Activated B cell treated with CpG ODN at 0.5 μM for 24 hours (primary cell): ENCODE results near the gene DMRT3. TPM values are rescaled to one million over a fixed set of nuclear protein-coding genes. Genes with fewer than 3 reads are reported as not detected.

ENCODE experiments used
- ATAC-seq: fragments of 200-7000 bp; cut with Tn5 transposase; one replicate; pipeline ENCODE4 v1.10.0; 2021; ENCODE audit warnings: low read depth, mild to moderate bottlenecking, moderate library complexity
- CTCF ChIA-PET: fragments of 350-600 bp; sonication (Branson Sonifier 250); formaldehyde crosslinking; loops from one replicate; lab custom pipeline; 2021; ENCODE audit warnings: antibody characterized with exemption; lab: Charles Lee
- POLR2A ChIA-PET: fragments of 350-600 bp; sonication (Branson Sonifier 250); formaldehyde crosslinking; loops from one replicate; lab custom pipeline; 2021; ENCODE audit warnings: antibody characterized with exemption; lab: Charles Lee
- DNase-seq: peaks from one replicate; pipeline ENCODE4 v3.0.0; 2022
- H3K27ac Mint-ChIP-seq: one replicate; pipeline ENCODE4 v1.8.0; 2020; ENCODE audit warnings: mixed read lengths
- H3K27me3 Mint-ChIP-seq: one replicate; pipeline ENCODE4 v1.8.0; 2021; ENCODE audit warnings: mixed read lengths
- H3K36me3 Mint-ChIP-seq: one replicate; pipeline ENCODE4 v1.8.0; 2021; ENCODE audit warnings: low read depth, mixed read lengths
- H3K4me1 Mint-ChIP-seq: one replicate; pipeline ENCODE4 v1.8.0; 2021; ENCODE audit warnings: mixed read lengths
- H3K4me3 Mint-ChIP-seq: one replicate; pipeline ENCODE4 v1.8.0; 2020; ENCODE audit warnings: mild to moderate bottlenecking, mixed read lengths
- H3K9me3 Mint-ChIP-seq: one replicate; pipeline ENCODE4 v1.8.0; 2020; ENCODE audit warnings: mixed read lengths
- intact Hi-C: fragments of 100-400 bp; cut with micrococcal nuclease; formaldehyde crosslinking; loops from one replicate; pipeline ENCODE4 v1.15.1; 2024
- total RNA-seq: library from RNA; stranded (reverse); gene quantifications from 2 replicates; pipeline ENCODE4 v1.2.3, GENCODE V29; 2022
- TF ChIP-seq, protein P1 (sequence below): fragments of 200-600 bp; IDR thresholded peaks from one replicate; pipeline ENCODE4 v1.8.0; 2022; ENCODE audit warnings: antibody characterized with exemption, mild to moderate bottlenecking

The DMRT3 gene
- total RNA-seq, 1 donor from 2014 or later, result not detected

DNA sequence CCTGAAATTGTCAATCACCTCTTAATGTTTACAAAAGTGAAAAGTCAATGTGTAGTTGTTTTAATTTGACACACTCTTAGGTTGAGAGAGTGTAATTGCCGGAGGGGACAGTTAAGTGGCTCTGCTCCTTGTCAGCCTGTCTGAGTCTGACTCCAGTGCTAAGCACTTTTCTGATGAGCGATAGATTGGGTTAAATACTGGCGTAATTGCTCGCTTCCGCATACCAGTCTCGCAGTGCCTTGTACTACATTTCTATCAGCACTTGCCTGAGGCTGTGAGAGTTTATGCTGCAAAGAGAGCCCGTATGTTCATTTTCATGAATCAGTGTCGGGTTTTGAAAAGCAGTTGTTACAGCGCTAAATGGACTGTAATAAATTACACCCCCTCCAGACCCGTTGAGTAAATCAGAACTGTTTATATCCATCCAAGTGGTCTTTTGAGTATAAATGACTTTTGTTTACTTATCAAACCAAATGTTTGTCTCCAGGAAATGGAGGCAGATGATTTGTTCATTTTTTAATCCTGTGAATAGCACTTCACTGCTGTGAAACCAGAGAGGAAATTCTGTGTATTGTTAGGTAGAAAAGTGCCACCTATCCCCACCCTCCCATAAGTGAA lies 41.0 kb upstream of the DMRT3 start:
- Mint-ChIP-seq H3K36me3 (no peaks in the 10 kb centered on the region), H3K27ac (no peak overlapping the region), H3K4me1 (no peaks in the 10 kb centered on the region), H3K27me3 (peaks cover 29% of the 10 kb centered on the region), H3K4me3 (no peak overlapping the region), H3K9me3 (peaks cover 9% of the 10 kb centered on the region)
- DNase-seq (no peak), ATAC-seq (no peak)
- intact Hi-C loops, result no loop called here
- CTCF ChIA-PET, result no interaction called here
- TF ChIP-seq, protein P1, sequence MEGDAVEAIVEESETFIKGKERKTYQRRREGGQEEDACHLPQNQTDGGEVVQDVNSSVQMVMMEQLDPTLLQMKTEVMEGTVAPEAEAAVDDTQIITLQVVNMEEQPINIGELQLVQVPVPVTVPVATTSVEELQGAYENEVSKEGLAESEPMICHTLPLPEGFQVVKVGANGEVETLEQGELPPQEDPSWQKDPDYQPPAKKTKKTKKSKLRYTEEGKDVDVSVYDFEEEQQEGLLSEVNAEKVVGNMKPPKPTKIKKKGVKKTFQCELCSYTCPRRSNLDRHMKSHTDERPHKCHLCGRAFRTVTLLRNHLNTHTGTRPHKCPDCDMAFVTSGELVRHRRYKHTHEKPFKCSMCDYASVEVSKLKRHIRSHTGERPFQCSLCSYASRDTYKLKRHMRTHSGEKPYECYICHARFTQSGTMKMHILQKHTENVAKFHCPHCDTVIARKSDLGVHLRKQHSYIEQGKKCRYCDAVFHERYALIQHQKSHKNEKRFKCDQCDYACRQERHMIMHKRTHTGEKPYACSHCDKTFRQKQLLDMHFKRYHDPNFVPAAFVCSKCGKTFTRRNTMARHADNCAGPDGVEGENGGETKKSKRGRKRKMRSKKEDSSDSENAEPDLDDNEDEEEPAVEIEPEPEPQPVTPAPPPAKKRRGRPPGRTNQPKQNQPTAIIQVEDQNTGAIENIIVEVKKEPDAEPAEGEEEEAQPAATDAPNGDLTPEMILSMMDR, result no peak
- POLR2A ChIA-PET, result no interaction called here

DNA sequence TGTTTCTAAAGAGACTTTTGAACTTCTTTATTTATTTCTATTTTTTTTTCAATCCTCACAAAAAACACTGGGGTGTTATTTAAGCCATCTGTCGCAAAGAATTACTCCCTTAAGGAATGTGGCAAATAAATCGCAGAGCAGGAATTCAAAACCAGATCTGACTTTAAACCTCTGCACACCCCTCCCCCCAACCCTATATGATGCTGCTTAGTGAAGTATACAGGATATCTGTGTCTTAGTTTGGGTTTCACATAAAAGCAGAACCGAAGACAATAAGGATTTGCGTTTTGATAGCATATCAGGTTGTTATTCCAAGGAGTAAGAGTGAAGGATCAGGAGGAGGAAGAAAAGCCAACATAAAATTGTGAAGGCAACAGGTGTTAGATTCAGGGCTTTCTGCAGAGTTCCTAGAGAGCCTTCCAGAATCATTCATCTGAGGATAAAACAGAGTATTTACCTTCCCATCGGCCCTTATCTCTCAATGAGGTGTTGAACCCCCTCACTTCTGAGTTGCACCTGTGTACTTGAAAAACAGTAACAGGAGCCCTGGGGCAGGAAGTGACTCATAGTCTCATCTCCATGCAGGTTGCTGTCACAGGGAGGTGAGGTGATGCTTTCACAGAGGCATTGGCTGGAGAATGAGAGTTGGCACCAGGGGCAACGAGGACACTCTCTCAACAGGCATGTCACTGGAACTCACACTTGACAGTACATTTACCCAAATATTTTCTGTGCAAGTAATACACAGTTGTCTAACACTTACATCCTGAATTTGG lies 33.5 kb upstream of the DMRT3 start:
- Mint-ChIP-seq H3K4me1 (no peaks in the 10 kb centered on the region), H3K27ac (no peak overlapping the region), H3K27me3 (peaks cover 23% of the 10 kb centered on the region), H3K36me3 (no peaks in the 10 kb centered on the region), H3K9me3 (peaks cover 8% of the 10 kb centered on the region), H3K4me3 (no peak overlapping the region)
- CTCF ChIA-PET, result no interaction called here
- POLR2A ChIA-PET, result no interaction called here
- DNase-seq (no peak), ATAC-seq (no peak)
- TF ChIP-seq, protein P1, result no peak
- intact Hi-C loops, result no loop called here

DNA sequence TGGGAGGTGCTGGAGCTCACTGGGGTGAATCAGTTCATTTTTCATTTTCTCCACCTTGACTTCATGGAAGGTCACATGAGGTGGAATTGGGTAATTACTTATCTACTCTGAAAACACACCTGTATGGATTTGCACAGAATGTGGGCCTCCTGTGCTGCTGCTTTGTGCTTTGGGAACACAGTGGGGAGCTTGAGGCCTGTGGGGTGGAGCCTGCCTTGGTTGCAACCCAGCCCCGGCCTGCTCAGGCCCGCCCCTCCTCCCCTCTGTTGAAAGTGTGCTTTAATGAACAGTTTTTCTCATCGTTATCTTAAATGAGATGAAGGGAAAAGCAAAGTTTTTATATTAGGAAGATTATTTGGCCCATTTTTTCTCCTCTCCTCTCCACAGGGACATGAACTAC lies 28.5 kb upstream of the DMRT3 start:
- TF ChIP-seq, protein P1, result no peak
- DNase-seq (no peak), ATAC-seq (no peak)
- intact Hi-C loops, result no loop called here
- no peak overlapping the region for H3K4me3 Mint-ChIP-seq
- H3K4me1 Mint-ChIP-seq, result no peaks in the 10 kb centered on the region
- no peak overlapping the region for H3K27ac Mint-ChIP-seq
- H3K36me3 Mint-ChIP-seq, result no peaks in the 10 kb centered on the region
- ChIA-PET POLR2A (no interaction called here), CTCF (no interaction called here)
- peaks cover 20% of the 10 kb centered on the region for H3K27me3 Mint-ChIP-seq
- no peaks in the 10 kb centered on the region for H3K9me3 Mint-ChIP-seq

DNA sequence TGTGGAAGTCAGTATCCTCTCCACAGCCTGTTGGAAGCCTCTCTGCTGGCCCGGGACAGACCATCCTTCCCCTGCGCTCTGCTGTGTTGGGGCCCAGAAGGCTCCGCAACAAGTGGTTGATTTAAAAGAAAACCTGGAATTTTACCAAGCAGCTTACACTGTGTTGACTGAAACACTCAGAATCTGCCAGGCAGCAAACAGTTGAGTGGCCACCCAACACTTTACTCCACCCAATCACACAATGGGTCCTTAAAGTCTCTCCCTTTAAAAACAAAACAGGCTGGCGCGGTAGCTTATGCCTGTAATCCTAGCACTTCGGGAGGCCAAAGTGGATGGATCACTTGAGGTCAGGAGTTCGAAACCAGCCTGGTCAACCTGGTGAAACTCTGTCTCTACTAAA lies 28.0 kb upstream of the DMRT3 start:
- POLR2A ChIA-PET, result no interaction called here
- intact Hi-C loops, result no loop called here
- no peaks in the 10 kb centered on the region for H3K36me3 Mint-ChIP-seq
- no peaks in the 10 kb centered on the region for H3K9me3 Mint-ChIP-seq
- H3K27me3 Mint-ChIP-seq, result peaks cover 20% of the 10 kb centered on the region
- CTCF ChIA-PET, result no interaction called here
- TF ChIP-seq, protein P1, result no peak
- no peak overlapping the region for H3K27ac Mint-ChIP-seq
- ATAC-seq (no peak), DNase-seq (no peak)
- no peaks in the 10 kb centered on the region for H3K4me1 Mint-ChIP-seq
- H3K4me3 Mint-ChIP-seq, result no peak overlapping the region

DNA sequence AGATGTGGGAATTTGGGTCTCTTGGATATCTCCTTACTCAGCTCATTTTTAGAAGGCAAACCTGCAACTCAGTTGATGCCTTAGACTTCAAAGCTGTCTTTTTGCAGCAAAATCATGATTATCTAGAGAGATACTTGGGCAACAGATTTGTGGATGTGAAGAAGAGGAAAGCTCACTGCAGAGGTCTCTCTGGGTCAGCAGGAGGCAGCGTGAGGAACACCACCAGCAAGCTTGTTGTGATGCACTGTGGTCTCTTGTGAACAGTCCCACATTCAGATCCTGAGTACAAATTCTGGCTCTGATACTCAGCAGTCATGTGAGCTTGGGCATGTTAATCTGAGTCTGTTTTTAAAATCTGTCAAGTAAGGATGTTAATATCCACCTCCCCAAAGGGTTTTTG lies 26.3 kb upstream of the DMRT3 start:
- H3K4me1 Mint-ChIP-seq, result no peaks in the 10 kb centered on the region
- DNase-seq, result no peak
- intact Hi-C loops, result no loop called here
- peaks cover 18% of the 10 kb centered on the region for H3K27me3 Mint-ChIP-seq
- TF ChIP-seq, protein P1, result no peak
- H3K36me3 Mint-ChIP-seq, result no peaks in the 10 kb centered on the region
- ChIA-PET CTCF (no interaction called here), POLR2A (no interaction called here)
- H3K9me3 Mint-ChIP-seq, result no peaks in the 10 kb centered on the region
- H3K27ac Mint-ChIP-seq, result no peak overlapping the region
- ATAC-seq, result no peak
- no peak overlapping the region for H3K4me3 Mint-ChIP-seq
